Immature natural killer cell (primary cell): ENCODE results near the gene KRTAP2-3. TPM values are rescaled to one million over a fixed set of nuclear protein-coding genes. Genes with fewer than 3 reads are reported as not detected.

Experiments
- DNase-seq, 3 donors: peaks; one replicate each; pipeline ENCODE4 v3.0.0; 2022; ENCODE audit warnings: mixed read lengths in 1 of 3
- H3K27ac Mint-ChIP-seq, 6 donors: one replicate each; pipeline ENCODE4 v1.8.0; 2020; ENCODE audit warnings: mixed read lengths in 6 of 6, mild to moderate bottlenecking in 5 of 6, inconsistent platforms in 4 of 6, moderate library complexity in 3 of 6
- H3K27me3 Mint-ChIP-seq, 3 donors: one replicate each; pipeline ENCODE4 v1.8.0; 2020 to 2021; ENCODE audit warnings: low read depth in 3 of 3, mild to moderate bottlenecking in 3 of 3, mixed read lengths in 3 of 3, moderate library complexity in 3 of 3, inconsistent platforms in 1 of 3
- H3K36me3 Mint-ChIP-seq, 3 donors: one replicate each; pipeline ENCODE4 v1.8.0; 2020; ENCODE audit warnings: mixed read lengths in 3 of 3, inconsistent platforms in 2 of 3, mild to moderate bottlenecking in 2 of 3
- H3K4me1 Mint-ChIP-seq, 2 donors: one replicate each; pipeline ENCODE4 v1.8.0; 2020; ENCODE audit warnings: inconsistent platforms in 2 of 2, mild to moderate bottlenecking in 2 of 2, mixed read lengths in 2 of 2, moderate library complexity in 1 of 2
- H3K4me3 Mint-ChIP-seq, 5 donors: one replicate each; pipeline ENCODE4 v1.8.0; 2020; ENCODE audit warnings: mild to moderate bottlenecking in 5 of 5, mixed read lengths in 5 of 5, inconsistent platforms in 3 of 5, moderate library complexity in 3 of 5
- H3K9me3 Mint-ChIP-seq, 6 donors: one replicate each; pipeline ENCODE4 v1.8.0; 2020; ENCODE audit warnings: mild to moderate bottlenecking in 6 of 6, mixed read lengths in 6 of 6, inconsistent platforms in 4 of 6, moderate library complexity in 3 of 6
- polyA plus RNA-seq, 3 donors: library from polyadenylated mRNA; unstranded; fragments of 300-500 nt; fragmentation: Illumina TruSeq; gene quantifications; one replicate each; pipeline ENCODE4 v1.2.3, GENCODE V29; 2021

The KRTAP2-3 gene
- polyA plus RNA-seq, 3 donors from 2014 or later, result not detected

GRCh38 chr17:41009936-41010335 is 50.0 kb downstream of the KRTAP2-3 start:
- Mint-ChIP-seq H3K36me3 (no peaks in the 10 kb centered on the region), H3K27ac (no peak overlapping the region), H3K27me3 (peaks cover 0 to 5% (median 2%) of the 10 kb centered on the region in 3 donors), H3K4me1 (no peaks in the 10 kb centered on the region), H3K9me3 (no peaks in the 10 kb centered on the region), H3K4me3 (no peak overlapping the region)
- no peak for DNase-seq

- Mint-ChIP-seq H3K27ac (no peak overlapping the region), H3K27me3 (peaks cover 0 to 2% (median 2%) of the 10 kb centered on the region in 3 donors), H3K4me1 (no peaks in the 10 kb centered on the region), H3K9me3 (peaks cover 0 to 2% (median 0%) of the 10 kb centered on the region in 6 donors), H3K36me3 (no peaks in the 10 kb centered on the region), H3K4me3 (no peak overlapping the region)
- no peak for DNase-seq
Observed at GRCh38 chr17:41009301-41009760, 50.6 kb downstream of the KRTAP2-3 start.

Other genes starting within 250 kb of the KRTAP2-3 start
- 100 to 1,000 TPM; 120 to 191 (median 182) TPM for gene KRT10, start 237.5 kb downstream of the KRTAP2-3 start, polyA plus RNA-seq
- not detected for gene KRT12, start 192.9 kb downstream of the KRTAP2-3 start, polyA plus RNA-seq
- not detected for gene KRT20, start 174.9 kb downstream of the KRTAP2-3 start, polyA plus RNA-seq
- not detected for gene KRT23, start 122.5 kb downstream of the KRTAP2-3 start, polyA plus RNA-seq
- gene KRT39, start 93.2 kb downstream of the KRTAP2-3 start, polyA plus RNA-seq, result not detected
- not detected for gene KRT40, start 75.8 kb downstream of the KRTAP2-3 start, polyA plus RNA-seq
- gene KRTAP3-3, start 66.0 kb downstream of the KRTAP2-3 start, polyA plus RNA-seq, result not detected
- not detected for gene KRTAP3-2, start 60.2 kb downstream of the KRTAP2-3 start, polyA plus RNA-seq
- not detected for gene KRTAP3-1, start 51.0 kb downstream of the KRTAP2-3 start, polyA plus RNA-seq
- gene KRTAP1-5, start 32.9 kb downstream of the KRTAP2-3 start, polyA plus RNA-seq, result not detected
- gene KRTAP1-4, start 29.9 kb downstream of the KRTAP2-3 start, polyA plus RNA-seq, result not detected
- not detected for gene KRTAP1-3, start 25.2 kb downstream of the KRTAP2-3 start, polyA plus RNA-seq
- gene KRTAP1-1, start 18.7 kb downstream of the KRTAP2-3 start, polyA plus RNA-seq, result not detected
- not detected for gene KRTAP2-1, start 12.8 kb downstream of the KRTAP2-3 start, polyA plus RNA-seq
- gene KRTAP2-2, start 4.9 kb downstream of the KRTAP2-3 start, polyA plus RNA-seq, result not detected
- not detected for gene KRTAP2-4, start 5.8 kb upstream of the KRTAP2-3 start, polyA plus RNA-seq
- not detected for gene KRTAP4-7, start 24.0 kb upstream of the KRTAP2-3 start, polyA plus RNA-seq
- gene KRTAP4-8, start 38.0 kb upstream of the KRTAP2-3 start, polyA plus RNA-seq, result not detected
- not detected for gene KRTAP4-16, start 42.1 kb upstream of the KRTAP2-3 start, polyA plus RNA-seq
- gene KRTAP4-9, start 45.3 kb upstream of the KRTAP2-3 start, polyA plus RNA-seq, result not detected
- gene KRTAP4-11, start 58.3 kb upstream of the KRTAP2-3 start, polyA plus RNA-seq, result not detected
- gene KRTAP4-12, start 64.1 kb upstream of the KRTAP2-3 start, polyA plus RNA-seq, result not detected
- gene KRTAP4-6, start 80.4 kb upstream of the KRTAP2-3 start, polyA plus RNA-seq, result not detected
- not detected for gene KRTAP4-5, start 89.7 kb upstream of the KRTAP2-3 start, polyA plus RNA-seq
- gene KRTAP4-4, start 100.6 kb upstream of the KRTAP2-3 start, polyA plus RNA-seq, result not detected
- not detected for gene KRTAP4-3, start 108.1 kb upstream of the KRTAP2-3 start, polyA plus RNA-seq
- gene KRTAP4-2, start 118.1 kb upstream of the KRTAP2-3 start, polyA plus RNA-seq, result not detected
- gene KRTAP4-1, start 124.8 kb upstream of the KRTAP2-3 start, polyA plus RNA-seq, result not detected
- gene KRTAP9-1, start 129.8 kb upstream of the KRTAP2-3 start, polyA plus RNA-seq, result not detected
- gene KRTAP9-2, start 166.5 kb upstream of the KRTAP2-3 start, polyA plus RNA-seq, result not detected
- gene KRTAP9-3, start 172.3 kb upstream of the KRTAP2-3 start, polyA plus RNA-seq, result not detected
- not detected for gene KRTAP9-8, start 177.9 kb upstream of the KRTAP2-3 start, polyA plus RNA-seq
- gene KRTAP9-4, start 189.6 kb upstream of the KRTAP2-3 start, polyA plus RNA-seq, result not detected
- gene KRTAP9-9, start 195.3 kb upstream of the KRTAP2-3 start, polyA plus RNA-seq, result not detected
- not detected for gene KRTAP9-6, start 205.3 kb upstream of the KRTAP2-3 start, polyA plus RNA-seq
- gene KRTAP9-7, start 215.6 kb upstream of the KRTAP2-3 start, polyA plus RNA-seq, result not detected
- gene KRTAP29-1, start 242.7 kb upstream of the KRTAP2-3 start, polyA plus RNA-seq, result not detected
- gene KRTAP16-1, start 249.2 kb upstream of the KRTAP2-3 start, polyA plus RNA-seq, result under 1 TPM in 2 of 3 donors, not detected in 1; 0.17 to 0.30 TPM